ENCODE data around the gene SEPTIN10. TPM values are rescaled to one million over a fixed set of nuclear protein-coding genes. Genes with fewer than 3 reads are reported as not detected.

Gene SEPTIN10
- total RNA-seq, 1 donor from 2014 or later: 92.0 TPM

DNA sequence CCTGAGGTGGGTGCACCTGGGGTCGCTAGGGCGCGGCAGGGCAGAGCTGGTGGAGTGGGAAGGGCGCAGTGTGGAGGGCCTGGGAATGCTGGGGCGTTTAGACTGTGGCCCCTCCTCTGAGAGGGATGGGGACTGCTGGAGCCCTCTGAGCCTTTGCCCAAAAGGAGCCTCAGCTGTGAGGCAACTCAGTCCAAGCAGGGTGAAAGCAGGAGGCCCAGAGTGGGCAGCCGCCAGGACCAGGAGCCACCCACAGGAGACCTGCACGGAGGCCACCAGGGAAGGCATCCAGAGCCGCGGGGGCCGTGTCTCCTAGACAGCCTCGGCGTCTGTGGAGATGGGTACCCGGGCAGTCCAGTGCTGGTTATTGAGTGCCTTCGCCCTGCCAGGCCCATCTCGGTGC lies 114.9 kb downstream of the SEPTIN10 start:
- DNase-seq (ENCODE audit: low read depth, low spot score): no peak

DNA sequence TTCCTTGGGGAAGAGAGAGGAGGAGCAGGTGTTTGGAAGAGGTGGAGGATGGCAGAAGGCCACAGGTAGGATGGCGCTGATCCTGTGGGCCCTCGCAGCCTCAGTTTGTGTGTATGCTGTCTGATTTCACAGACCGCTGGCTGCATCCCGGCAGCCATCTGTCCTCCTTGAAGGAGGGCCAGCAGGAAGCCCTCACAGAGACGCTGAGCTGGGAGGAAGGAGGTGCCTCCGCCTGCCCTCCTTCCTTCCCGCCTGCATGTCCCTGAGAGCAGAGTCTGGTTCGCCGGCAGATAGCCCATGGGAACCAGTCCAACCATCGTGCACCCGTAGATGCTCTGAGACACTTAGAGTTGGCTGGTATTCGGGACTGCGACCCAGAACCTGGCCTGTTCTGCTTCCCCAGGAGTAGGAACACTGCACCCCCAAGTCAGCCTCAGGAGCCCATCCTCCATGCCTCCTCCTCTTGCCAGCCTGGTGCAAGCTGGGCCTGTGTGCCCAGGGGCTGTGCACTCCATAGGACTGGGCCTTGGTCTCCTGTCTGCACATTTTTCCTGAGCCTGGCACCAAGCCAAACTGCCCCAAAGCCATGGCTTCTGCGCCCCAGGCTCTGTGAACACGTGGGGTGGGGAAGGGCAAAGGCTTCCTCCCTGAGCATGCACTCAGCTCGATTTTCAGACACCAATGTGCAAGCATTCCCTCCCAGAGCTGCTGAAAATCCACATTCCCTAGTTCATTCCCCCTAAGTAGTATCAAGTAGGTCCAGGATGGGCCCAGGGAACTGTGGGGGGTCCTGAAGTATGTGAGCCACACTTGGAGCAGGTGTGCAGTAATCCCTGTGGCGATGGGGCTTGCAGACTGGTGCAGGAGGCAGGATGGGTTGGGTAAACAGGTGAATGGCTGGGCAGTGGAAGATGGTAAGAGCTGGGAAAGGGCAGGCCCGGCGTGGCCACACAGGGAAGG lies 115.6 kb downstream of the SEPTIN10 start:
- DNase-seq (ENCODE audit: low read depth, low spot score): no peak

DNA sequence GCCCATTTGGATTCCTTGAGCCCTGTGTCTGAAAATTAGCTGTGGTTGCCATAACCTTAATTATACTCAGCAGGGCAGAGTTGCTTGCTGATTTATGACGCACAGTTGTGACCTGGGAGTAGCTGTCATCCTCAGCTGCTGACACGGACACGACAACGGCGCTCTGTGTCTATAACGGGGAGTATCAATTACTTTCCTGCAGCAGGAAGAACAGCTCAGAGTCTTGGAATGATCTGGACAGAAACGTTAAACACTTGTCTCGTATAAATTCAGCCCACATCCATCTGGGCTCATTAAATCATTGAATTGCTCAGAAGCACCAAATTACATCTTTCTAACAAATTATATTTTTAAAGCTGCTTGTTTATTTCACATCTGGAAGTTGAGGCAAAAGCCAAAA lies 116.3 kb downstream of the SEPTIN10 start:
- no peak for DNase-seq (ENCODE audit: low read depth, low spot score)

DNA sequence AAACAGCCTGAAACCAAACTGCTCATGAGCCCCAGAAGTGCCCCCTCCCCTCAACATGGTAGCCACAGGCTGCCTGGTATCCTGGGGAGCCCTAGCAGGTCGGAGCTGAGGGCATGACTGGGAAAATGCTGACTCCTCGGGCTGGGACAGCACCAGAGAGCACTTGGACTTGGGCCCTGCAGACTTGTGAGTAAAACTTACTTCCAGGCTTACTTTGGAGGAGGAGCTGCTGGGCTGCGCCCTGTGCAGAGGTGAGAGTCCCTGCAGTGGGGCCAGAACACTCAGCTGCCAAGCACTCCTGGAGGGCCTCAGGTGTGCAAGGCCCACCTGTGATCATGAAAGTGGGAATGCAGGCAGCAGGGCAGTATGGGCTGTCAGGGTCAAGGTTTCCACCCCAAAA lies 119.4 kb downstream of the SEPTIN10 start:
- no peak for DNase-seq (ENCODE audit: low read depth, low spot score)

DNA sequence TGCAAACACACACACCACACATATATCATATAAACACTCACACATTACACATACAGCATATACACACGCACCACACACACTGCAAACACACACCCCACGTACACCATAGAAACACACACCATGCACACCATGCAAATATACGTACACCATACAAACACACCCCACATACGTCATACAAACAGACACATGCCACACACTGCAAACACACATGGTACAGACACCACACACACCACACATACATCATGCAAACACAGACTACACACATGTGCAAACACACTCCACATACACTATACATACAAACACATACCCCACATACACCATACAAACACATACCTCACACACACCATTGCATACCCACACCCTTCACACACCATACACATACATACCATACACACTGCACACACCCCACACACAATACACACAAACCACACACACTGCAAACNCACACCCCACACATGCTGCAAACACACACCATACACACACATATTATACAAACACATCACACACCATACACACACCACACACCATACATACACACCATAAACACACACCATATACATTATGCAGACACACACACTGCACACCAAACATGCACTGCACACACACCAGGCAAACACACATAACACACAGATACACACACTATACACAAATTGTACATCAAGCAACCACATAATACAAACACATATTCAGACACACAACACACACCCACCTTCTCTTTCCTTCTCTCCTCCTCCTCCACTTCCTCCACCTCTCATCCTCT lies 120.4 kb downstream of the SEPTIN10 start:
- DNase-seq (ENCODE audit: low read depth, low spot score): no peak

Other genes with a start within 250 kb of the SEPTIN10 start
- gene SOWAHC, start 398 bp upstream of the SEPTIN10 start, total RNA-seq: 2.6 and 6.4 TPM in 2 replicates
- gene RGPD5, start 180.3 kb upstream of the SEPTIN10 start, total RNA-seq: 16.5 and 18.4 TPM in 2 replicates